ENCODE measurements around the gene TSPAN33.

TSPAN33 gene

GRCh38 chr7:129187681-129188371, 43.3 kb downstream of the TSPAN33 start:
- TF ChIP-seq CTCF (IDR thresholded peaks at IDR 0.05; ENCODE audit: borderline replicate concordance, extremely low read depth, low read length, poor library complexity, severe bottlenecking): no peak
- TF ChIP-seq EZH2 (IDR thresholded peaks at IDR 0.05; ENCODE audit: borderline replicate concordance, low read depth, low read length, severe bottlenecking): no peak

GRCh38 chr7:129188372-129188891, 43.9 kb downstream of the TSPAN33 start, which contains the start of gene SMO:
Gene SMO (plus strand): TSS chr7:129188633. CDS start chr7:129189152, 519 bp downstream.
- H3K27ac ChIP-seq (ENCODE audit: low read length): peak within 1 kb of the TSS; percentile 22; the same call in 1 of the 2 replicates
- H3K4me2 ChIP-seq (ENCODE audit: insufficient read depth, low read length): peak within 1 kb of the TSS; percentile 94
- no peaks in the 10 kb centered on the region; the same call in none of the 2 replicates for H3K79me2 ChIP-seq (ENCODE audit: insufficient read depth, low read length)
- H3K27me3 ChIP-seq (ENCODE audit: insufficient read depth, low read length, poor library complexity): peaks cover 32% of the 10 kb centered on the region
- H3K4me3 ChIP-seq (ENCODE audit: low read depth in 1 of 2, low read length in 2 of 2): peak within 1 kb of the TSS; percentile 70 to 75; a peak in 3 of 4 replicates
- DNase-seq: peak; percentile 55
- peak within 1 kb of the TSS; percentile 73 for H3K9ac ChIP-seq (ENCODE audit: low read depth, low read length)
- TF ChIP-seq EZH2 (IDR thresholded peaks at IDR 0.05; ENCODE audit: borderline replicate concordance, low read depth, low read length, severe bottlenecking) (peak; percentile 62), CTCF (IDR thresholded peaks at IDR 0.05; ENCODE audit: borderline replicate concordance, extremely low read depth, low read length, poor library complexity, severe bottlenecking) (no peak)
- peaks cover 27% of the 10 kb centered on the region for H3K4me1 ChIP-seq (ENCODE audit: insufficient read depth, low read length)
- peak within 1 kb of the TSS; percentile 69 for H2AFZ ChIP-seq (ENCODE audit: low read depth, low read length)
- H3K36me3 ChIP-seq (ENCODE audit: insufficient read depth, low read length): no peaks in the 10 kb centered on the region; the same call in 1 of the 2 replicates
- no peaks in the 10 kb centered on the region for H3K9me3 ChIP-seq (ENCODE audit: insufficient read depth, low read length, severe bottlenecking)
- peaks cover 15% of the 10 kb centered on the region; the same call in 1 of the 2 replicates for H4K20me1 ChIP-seq (ENCODE audit: insufficient read depth, low read length)
- peak; percentile 85 for ATAC-seq (ENCODE audit: insufficient read depth, low read depth)

More at GRCh38 chr7:129187681-129188371, 43.3 kb downstream of the TSPAN33 start:
- peaks cover 15% of the 10 kb centered on the region; the same call in 1 of the 2 replicates for H4K20me1 ChIP-seq (ENCODE audit: insufficient read depth, low read length)
- H2AFZ ChIP-seq (ENCODE audit: low read depth, low read length): peak overlapping the region; percentile 69
- peaks cover 27% of the 10 kb centered on the region for H3K4me1 ChIP-seq (ENCODE audit: insufficient read depth, low read length)
- H3K36me3 ChIP-seq (ENCODE audit: insufficient read depth, low read length): no peaks in the 10 kb centered on the region; the same call in 1 of the 2 replicates
- H3K9me3 ChIP-seq (ENCODE audit: insufficient read depth, low read length, severe bottlenecking): no peaks in the 10 kb centered on the region
- H3K4me2 ChIP-seq (ENCODE audit: insufficient read depth, low read length): peak overlapping the region; percentile 94
- H3K79me2 ChIP-seq (ENCODE audit: insufficient read depth, low read length): no peaks in the 10 kb centered on the region; the same call in none of the 2 replicates
- ATAC-seq (ENCODE audit: insufficient read depth, low read depth): no peak
- H3K4me3 ChIP-seq (ENCODE audit: low read depth in 1 of 2, low read length in 2 of 2): peak overlapping the region in 1 of 2 experiments; percentile 75; a peak in 3 of 4 replicates
- peaks cover 32% of the 10 kb centered on the region for H3K27me3 ChIP-seq (ENCODE audit: insufficient read depth, low read length, poor library complexity)
- no peak for DNase-seq
- H3K27ac ChIP-seq (ENCODE audit: low read length): no peak overlapping the region
- peak overlapping the region; percentile 73 for H3K9ac ChIP-seq (ENCODE audit: low read depth, low read length)

GRCh38 chr7:129188892-129189660, 44.6 kb downstream of the TSPAN33 start:
- H3K36me3 ChIP-seq (ENCODE audit: insufficient read depth, low read length): no peaks in the 10 kb centered on the region; the same call in 1 of the 2 replicates
- peak; percentile 7 for DNase-seq

More at GRCh38 chr7:129188892-129189660, 44.6 kb downstream of the TSPAN33 start:
- H4K20me1 ChIP-seq (ENCODE audit: insufficient read depth, low read length): peaks cover 15% of the 10 kb centered on the region; the same call in 1 of the 2 replicates
- no peak for TF ChIP-seq CTCF (IDR thresholded peaks at IDR 0.05; ENCODE audit: borderline replicate concordance, extremely low read depth, low read length, poor library complexity, severe bottlenecking)
- peak; percentile 84 for TF ChIP-seq EZH2 (IDR thresholded peaks at IDR 0.05; ENCODE audit: borderline replicate concordance, low read depth, low read length, severe bottlenecking)
- H2AFZ ChIP-seq (ENCODE audit: low read depth, low read length): peak overlapping the region; percentile 69
- no peaks in the 10 kb centered on the region for H3K9me3 ChIP-seq (ENCODE audit: insufficient read depth, low read length, severe bottlenecking)
- peak overlapping the region; percentile 70 to 75; a peak in 3 of 4 replicates for H3K4me3 ChIP-seq (ENCODE audit: low read depth in 1 of 2, low read length in 2 of 2)
- peak overlapping the region; percentile 22; the same call in 1 of the 2 replicates for H3K27ac ChIP-seq (ENCODE audit: low read length)
- H3K4me1 ChIP-seq (ENCODE audit: insufficient read depth, low read length): peaks cover 27% of the 10 kb centered on the region
- no peaks in the 10 kb centered on the region; the same call in none of the 2 replicates for H3K79me2 ChIP-seq (ENCODE audit: insufficient read depth, low read length)
- H3K27me3 ChIP-seq (ENCODE audit: insufficient read depth, low read length, poor library complexity): peaks cover 32% of the 10 kb centered on the region
- ATAC-seq (ENCODE audit: insufficient read depth, low read depth): peak; percentile 58
- H3K4me2 ChIP-seq (ENCODE audit: insufficient read depth, low read length): peak overlapping the region; percentile 94
- peak overlapping the region; percentile 73 for H3K9ac ChIP-seq (ENCODE audit: low read depth, low read length)
